Fibroblast of skin of left quadriceps (primary cell): ENCODE results near the gene POFUT1.
"Not testable (repeated sequence)": the region's sequence is repeated elsewhere in the genome, so short reads cannot be mapped to it uniquely, and the experiment has no call there.

ENCODE experiments used
- DNase-seq, 2 experiments: peaks; one replicate each; pipeline ENCODE4 v3.0.0-alpha.2; 2013; ENCODE audit warnings: low read depth in 2 of 2

POFUT1 gene

DNA sequence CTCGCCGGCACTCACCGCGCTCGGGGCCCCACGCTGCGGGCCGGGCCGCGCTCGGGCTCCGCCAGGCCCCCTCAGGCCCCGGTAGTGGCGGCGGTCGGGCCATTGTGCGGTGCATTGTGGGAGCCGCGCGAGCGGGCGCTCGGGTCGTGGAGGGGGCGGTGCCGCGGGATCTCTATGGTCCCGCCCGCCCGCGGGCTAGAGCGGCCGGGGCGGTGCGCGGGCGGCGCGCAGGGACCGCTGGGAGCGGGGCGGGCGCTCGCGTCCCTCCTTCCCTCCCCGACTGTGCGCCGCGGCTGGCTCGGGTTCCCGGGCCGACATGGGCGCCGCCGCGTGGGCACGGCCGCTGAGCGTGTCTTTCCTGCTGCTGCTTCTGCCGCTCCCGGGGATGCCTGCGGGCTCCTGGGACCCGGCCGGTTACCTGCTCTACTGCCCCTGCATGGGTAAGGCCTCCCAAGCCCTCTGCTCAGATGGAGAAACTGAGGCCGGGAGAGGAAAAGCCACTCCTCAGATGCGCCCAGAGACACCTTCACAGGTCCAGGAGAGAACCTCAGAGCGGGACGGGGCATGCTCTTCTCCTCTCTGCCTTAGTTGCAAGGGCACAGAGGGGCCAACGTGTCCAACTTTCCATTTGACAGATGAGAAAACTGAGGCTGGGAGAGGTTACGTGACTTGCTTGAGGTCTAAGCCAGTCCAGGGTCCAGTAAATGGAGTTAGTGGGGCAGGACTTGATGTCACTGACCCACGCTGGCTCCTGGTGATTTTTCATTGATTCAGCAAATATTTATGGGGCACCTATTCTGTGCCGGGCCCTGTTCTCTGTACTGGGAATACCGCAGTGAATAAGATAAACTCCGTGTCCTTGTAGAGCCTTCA lies at the start of gene POFUT1, which contains the start of gene PLAGL2:
TSS of gene POFUT1 (plus strand) at position 255 of the 873 bp plus-strand sequence. CDS start at position 317, 62 bp downstream.
TSS of gene PLAGL2 (minus strand) at position 118 of the 873 bp plus-strand sequence. CDS start 5,565 bp downstream, outside the sequence.
- peak; percentile 68 to 77 for DNase-seq

DNA sequence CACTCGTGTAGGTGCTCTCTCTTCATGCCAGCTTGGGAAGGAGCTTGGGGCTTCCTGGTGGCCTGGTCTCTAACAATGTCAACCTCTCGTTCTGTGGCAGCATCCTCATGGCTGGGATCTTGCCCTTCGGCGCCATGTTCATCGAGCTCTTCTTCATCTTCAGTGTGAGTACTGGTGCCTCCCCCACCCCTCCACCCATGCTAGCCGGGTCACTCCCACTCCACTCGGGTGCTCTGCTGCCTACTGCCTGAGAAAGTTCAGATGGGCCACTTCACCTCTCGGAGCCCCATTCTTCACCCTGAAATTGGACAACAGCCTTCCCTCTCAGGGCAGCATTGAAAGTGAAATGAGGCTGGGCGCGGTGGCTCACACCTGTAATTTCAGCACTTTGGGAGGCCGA lies 49.3 kb upstream of the POFUT1 start:
- no peak for DNase-seq

GRCh38 chr20:32158943-32159660 lies 48.6 kb upstream of the POFUT1 start:
- no peak for DNase-seq

GRCh38 chr20:32159766-32160221 lies 47.9 kb upstream of the POFUT1 start:
- no peak for DNase-seq

- DNase-seq, result no peak
Observed at GRCh38 chr20:32160341-32160740, 47.3 kb upstream of the POFUT1 start.

- no peak for DNase-seq
Observed at GRCh38 chr20:32162351-32162750, 45.3 kb upstream of the POFUT1 start.

DNA sequence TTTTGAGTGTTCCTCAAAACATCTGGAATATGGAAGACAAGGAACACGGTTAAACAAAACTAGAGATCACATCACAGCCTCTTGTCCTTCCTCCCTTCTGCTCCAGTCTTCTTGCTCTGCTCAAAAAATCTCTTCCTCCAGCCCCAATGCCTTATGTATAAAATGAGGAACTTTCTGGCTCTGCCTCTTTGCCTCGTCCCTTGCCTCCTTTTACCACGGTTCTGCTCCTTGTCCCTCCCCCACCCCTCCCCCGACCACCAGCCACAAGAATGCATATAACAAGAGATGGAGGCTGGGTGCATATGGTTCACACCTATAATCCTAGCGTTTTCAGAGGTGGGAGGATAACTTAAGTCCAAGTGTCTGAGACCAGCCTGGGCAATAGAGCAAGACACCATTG lies 43.7 kb upstream of the POFUT1 start:
- no peak for DNase-seq

DNA sequence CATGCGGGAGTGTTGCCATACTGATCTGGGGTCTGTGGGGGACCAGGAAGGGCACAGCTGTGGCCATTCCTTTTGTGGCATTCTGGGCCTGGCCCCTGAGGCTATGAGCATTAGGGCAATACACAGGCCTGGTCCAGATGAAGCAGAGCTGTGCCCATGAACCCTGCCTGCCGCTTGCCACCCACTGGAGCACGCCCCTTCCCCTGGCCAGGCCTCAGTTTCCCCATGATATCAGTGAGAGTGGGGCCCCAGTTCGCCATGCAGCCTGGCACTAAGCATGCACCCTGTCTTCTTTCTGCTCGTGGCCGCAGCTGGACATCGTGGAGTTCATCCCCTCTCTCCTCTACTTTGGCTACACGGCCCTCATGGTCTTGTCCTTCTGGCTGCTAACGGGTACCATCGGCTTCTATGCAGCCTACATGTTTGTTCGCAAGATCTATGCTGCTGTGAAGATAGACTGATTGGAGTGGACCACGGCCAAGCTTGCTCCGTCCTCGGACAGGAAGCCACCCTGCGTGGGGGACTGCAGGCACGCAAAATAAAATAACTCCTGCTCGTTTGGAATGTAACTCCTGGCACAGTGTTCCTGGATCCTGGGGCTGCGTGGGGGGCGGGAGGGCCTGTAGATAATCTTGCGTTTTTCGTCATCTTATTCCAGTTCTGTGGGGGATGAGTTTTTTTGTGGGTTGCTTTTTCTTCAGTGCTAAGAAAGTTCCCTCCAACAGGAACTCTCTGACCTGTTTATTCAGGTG lies 42.5 kb upstream of the POFUT1 start:
- DNase-seq, result no peak

DNA sequence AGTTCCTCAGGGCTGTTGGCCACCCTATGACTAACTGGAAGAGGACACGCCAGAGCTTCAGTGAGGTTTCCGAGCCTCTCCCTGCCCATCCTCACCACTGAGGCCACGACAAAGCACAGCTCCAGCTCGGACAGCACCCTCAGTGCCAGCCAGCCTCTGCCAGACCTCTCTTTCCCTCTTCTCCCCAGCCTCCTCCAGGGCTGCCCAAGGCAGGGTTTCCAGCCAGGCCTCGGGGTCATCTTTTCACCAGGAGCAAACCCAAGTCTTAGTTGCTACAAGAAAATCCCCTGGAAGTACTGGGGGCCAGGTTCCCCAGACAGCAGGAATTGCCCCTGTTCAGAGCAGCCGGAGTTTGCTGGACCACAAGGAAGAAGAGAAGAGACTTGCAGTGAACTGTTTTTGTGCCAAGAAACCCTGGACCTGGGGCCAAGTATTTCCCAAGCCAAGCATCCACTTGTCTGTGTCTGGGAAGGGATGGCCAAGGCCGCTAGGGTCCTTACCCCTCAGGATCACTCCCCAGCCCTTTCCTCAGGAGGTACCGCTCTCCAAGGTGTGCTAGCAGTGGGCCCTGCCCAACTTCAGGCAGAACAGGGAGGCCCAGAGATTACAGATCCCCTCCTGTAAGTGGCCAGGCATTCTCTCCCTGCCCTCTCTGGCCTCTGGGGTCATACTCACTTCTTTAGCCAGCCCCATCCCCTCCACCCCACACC lies 41.7 kb upstream of the POFUT1 start:
- no peak for DNase-seq

DNA sequence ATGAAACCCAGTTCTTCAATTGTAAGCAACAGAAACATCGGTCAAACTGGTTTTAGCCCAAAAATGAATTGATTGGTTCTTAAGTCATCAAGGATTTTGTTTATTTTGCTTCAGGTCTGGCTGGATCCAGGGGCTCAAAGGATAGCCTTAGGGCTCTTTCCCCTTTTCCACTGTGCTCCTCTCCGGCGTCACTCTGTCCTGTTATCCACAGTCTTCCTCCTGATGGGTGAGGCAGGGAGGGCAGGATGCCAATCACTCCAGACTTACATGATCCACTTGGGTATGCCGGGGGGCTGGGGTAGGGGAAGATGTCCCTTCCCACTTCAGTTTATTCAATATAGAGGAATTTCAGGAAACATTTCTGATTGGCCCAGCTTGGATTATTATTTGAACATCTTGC lies 40.1 kb upstream of the POFUT1 start:
- DNase-seq, result no peak

DNA sequence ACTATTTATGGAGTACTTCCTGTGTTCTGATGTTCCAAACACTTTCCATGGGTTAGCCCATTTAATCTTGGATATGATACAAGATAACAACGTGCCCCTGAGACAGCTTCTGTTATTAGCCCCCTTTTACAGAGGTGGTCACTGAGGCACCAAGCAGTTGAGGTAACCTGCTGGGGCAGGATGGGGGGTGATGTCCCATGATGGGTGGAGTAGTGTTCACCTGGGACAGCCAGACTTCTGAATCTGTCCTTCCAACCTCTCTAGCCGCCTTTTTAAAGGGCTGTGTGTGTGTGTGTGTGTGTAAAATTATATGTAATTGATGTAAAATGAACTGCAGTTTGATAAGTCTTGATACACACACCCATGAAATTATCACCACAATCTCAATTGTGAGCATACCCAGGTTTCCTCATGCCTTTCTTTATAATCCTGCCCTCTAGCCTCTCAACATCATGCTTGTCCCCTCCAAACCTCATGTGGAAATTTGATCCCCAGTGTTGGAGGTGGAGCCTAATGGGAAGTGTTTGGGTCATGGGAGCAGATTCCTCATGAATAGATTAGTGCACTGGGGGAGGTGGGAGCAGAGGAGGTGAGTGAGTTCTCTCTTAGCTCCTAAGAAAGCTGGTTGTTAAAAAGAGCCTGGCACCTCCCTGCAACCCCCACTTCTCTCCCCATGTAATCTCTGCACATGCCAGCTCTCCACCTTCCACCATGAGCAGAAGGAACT lies 39.3 kb upstream of the POFUT1 start:
- peak; percentile 32 to 39 for DNase-seq

DNA sequence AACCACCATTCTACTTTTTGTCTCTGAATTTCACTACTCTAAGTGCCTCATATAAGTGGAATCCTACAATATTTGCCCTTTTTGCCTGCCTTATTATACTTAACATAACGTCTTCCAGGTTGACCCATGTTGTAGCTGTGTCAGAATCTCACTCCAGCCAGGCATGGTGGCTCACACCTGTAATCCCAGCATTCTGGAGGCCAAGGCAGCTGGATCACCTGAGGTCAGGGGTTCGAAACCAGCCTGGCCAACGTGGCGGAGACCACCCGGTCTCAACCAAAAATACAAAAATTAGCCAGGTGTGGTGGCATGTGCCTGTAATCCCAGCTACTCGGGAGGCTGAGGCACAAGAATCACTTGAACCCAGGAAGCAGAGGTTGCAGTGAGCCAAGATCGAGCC lies 30.0 kb upstream of the POFUT1 start:
- not testable (repeated sequence) for DNase-seq

DNA sequence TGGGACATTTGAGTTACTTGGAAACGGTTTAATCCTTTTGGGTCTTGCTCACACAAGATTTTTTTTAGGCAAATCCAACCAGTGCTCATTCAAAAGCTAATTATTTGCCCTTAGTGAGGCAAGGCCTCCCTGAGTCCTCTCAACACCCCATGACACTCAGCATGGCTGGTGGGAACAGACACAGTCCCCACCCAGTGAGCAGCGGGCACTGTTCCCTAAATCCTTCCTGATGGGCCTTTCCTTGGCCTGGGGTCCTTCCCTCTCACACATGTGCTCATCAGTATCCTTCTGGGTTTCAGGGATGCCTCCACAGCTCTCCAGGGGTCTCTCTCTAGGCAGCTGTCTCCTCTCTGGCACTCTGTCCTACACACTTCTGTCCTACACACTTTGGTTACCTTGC lies 28.2 kb upstream of the POFUT1 start:
- DNase-seq, result no peak

GRCh38 chr20:32179934-32180333 lies 27.7 kb upstream of the POFUT1 start:
- no peak for DNase-seq

DNA sequence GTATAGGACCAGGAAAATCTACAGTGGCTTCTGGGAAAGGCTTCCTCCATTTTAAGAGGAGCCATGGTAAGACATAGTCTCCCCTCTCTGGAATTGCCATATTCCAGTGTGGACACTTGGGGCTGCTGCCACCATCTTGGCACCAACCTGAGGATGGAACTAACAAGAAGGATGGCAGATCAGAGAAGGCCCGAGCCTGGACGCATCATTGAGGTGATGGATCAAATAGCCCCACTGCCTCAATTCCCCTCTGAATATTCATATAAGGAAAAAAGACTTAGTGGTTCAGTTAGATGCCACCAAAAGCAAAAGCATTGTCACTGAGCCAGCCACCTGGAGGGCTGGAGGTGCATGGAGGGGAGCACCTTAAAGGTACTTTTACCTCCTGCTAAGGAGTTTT lies 26.1 kb upstream of the POFUT1 start:
- DNase-seq, result no peak

DNA sequence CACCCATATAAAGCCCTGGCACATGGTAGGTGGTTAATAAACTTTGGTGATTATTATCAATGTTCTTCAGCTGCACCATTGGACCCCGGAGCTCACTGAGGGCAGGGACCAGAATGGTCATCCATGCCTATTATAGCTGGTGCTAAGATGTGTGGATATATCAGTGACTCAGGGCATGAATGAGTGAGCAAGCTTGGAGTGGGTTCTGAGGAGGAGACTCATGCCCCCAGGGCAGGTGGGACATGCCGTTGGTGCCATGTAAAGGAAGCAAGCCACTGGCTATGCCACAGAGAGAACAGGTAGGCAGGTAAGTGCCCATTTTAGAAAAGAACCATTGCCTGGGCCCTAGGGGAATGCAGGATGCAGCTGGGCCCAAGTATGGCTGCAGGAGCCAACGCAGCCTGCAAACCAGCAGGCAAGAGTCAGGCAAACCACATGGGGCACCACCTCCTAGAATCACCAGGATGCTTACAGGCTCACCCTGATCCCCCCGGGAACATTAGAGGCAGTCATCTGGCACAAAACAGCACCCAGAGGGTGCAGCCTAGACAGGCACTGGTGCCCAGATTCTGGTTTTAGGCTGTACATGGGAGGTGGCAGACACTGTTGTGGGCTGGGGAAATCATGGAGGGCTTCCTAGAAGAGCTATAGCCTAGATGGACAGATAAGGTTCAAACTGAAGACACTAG lies 23.6 kb upstream of the POFUT1 start:
- DNase-seq, result no peak

GRCh38 chr20:32184961-32185603 lies 22.6 kb upstream of the POFUT1 start:
- DNase-seq, result no peak

- no peak for DNase-seq
Observed at GRCh38 chr20:32186506-32186905, 21.2 kb upstream of the POFUT1 start.

DNA sequence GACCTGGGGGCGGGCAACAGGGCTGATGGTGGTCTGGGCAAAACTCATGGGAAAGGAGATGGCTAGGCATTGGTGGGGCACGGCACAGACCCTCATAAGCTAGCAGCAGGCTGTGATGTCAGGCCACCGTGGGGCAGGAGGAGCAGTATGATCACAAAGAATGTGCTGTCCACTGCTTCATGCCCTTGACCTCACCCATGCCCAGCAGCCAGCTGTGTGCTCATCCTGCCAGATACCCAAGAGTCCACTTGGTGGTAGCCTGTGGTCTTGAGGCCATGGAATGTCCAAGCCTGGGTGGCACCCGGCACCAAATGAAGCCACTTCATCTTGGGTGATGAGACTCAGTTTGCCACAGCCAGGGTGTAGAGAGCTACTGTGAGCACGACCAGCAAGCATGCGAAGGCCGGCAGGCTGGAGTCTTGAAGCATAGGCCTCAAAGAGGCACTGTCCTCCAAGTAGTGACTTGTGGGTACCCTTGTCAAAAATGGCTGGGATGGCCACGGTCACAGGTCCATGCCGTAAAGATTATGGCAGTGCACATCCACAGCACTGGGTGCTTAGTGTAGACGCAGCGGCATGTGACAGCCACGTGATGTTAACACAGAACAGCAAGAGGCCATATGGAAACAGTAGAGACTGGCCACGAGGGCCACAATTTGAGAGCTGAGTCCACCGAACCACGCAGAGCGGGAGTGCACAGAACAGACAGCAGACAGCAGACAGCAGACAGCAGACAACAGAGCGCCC lies 19.1 kb upstream of the POFUT1 start:
- no peak for DNase-seq
